Smooth muscle cell (in vitro differentiated cells): ENCODE results near the gene TJP2. TPM values are rescaled to one million over a fixed set of nuclear protein-coding genes. Genes with fewer than 3 reads are reported as not detected.
A peak's percentile ranks its signal among the peaks of the same experiment; 100 is the strongest.

Experiments used
- DNase-seq: peaks from one replicate; lab custom pipeline; 2025; ENCODE audit not compliant: unreplicated experiment; lab: John Stamatoyannopoulos, UW
- H2AFZ ChIP-seq: fragments of 200-600 bp; sonication (generic); 2 replicates; pipeline ENCODE4 v1.6.0; 2016; ENCODE audit warnings: antibody characterized with exemption, low read depth, mild to moderate bottlenecking
- H3F3A ChIP-seq: fragments of 200-600 bp; sonication (generic); 2 replicates; pipeline ENCODE4 v1.6.0; 2017; ENCODE audit warnings: antibody characterized with exemption, low read depth
- H3K27ac ChIP-seq: fragments of 200-600 bp; sonication (generic); 2 replicates; pipeline ENCODE4 v1.5.1; 2016; ENCODE audit warnings: low read depth, mild to moderate bottlenecking
- H3K27me3 ChIP-seq: fragments of 200-600 bp; sonication (generic); 2 replicates; pipeline ENCODE4 v1.6.1; 2016; ENCODE audit warnings: low read depth, mild to moderate bottlenecking
- H3K36me3 ChIP-seq: fragments of 200-600 bp; sonication (generic); 2 replicates; pipeline ENCODE4 v1.5.1; 2016; ENCODE audit warnings: low read depth
- H3K4me1 ChIP-seq: fragments of 200-600 bp; sonication (generic); 2 replicates; pipeline ENCODE4 v1.5.1; 2016; ENCODE audit warnings: low read depth
- H3K4me2 ChIP-seq: fragments of 200-600 bp; sonication (generic); 2 replicates; pipeline ENCODE4 v1.6.0; 2016; ENCODE audit warnings: mild to moderate bottlenecking
- H3K4me3 ChIP-seq: fragments of 200-600 bp; sonication (generic); 2 replicates; pipeline ENCODE4 v1.5.1; 2016; ENCODE audit warnings: mild to moderate bottlenecking
- H3K79me2 ChIP-seq: fragments of 200-600 bp; sonication (generic); 2 replicates; pipeline ENCODE4 v1.6.0; 2016; ENCODE audit warnings: low read depth, mild to moderate bottlenecking
- H3K9ac ChIP-seq: fragments of 200-600 bp; sonication (generic); 2 replicates; pipeline ENCODE4 v1.6.0; 2016; ENCODE audit warnings: low read depth
- H3K9me3 ChIP-seq: fragments of 200-600 bp; sonication (generic); replicated peaks from 2 replicates; pipeline ENCODE4 v1.5.1; 2016; ENCODE audit warnings: low read depth
- H4K20me1 ChIP-seq: fragments of 200-600 bp; sonication (generic); 2 replicates; pipeline ENCODE4 v1.6.0; 2016; ENCODE audit warnings: low read depth
- WGBS: methylation state at CpG from one replicate; pipeline ENCODE4 v1.1.7; 2016; ENCODE audit warnings: low lambda C conversion rate; 5-methylcytosine and 5-hydroxymethylcytosine counted together
- polyA plus RNA-seq: library from polyadenylated mRNA; unstranded; fragments of >200 nt; fragmentation: Nextera tagmentation; extraction: Ambion mirVana; gene quantifications from 2 replicates; pipeline ENCODE4 v1.2.1, GENCODE V29; 2016
- total RNA-seq: library from RNA; depleted of rRNA; stranded (reverse); fragments of >200 nt; gene quantifications from 2 replicates; pipeline ENCODE4 v1.2.3, GENCODE V29; 2014
- TF ChIP-seq, protein P1 (sequence below): fragments of 200-600 bp; sonication (generic); IDR thresholded peaks from 2 replicates; pipeline ENCODE4 v1.5.1; 2017; ENCODE audit warnings: borderline replicate concordance, mild to moderate bottlenecking, antibody characterized with exemption; ENCODE audit not compliant: insufficient read depth, poor library complexity, severe bottlenecking

The TJP2 gene
- total and polyA plus RNA-seq, 2 experiments from 2014 or later = 14.9 to 48.4 TPM

- H3F3A ChIP-seq = no peaks in the 10 kb centered on the region
- no peak overlapping the region for H3K27ac ChIP-seq
- 80% methylated on average over 7 of the region's 7 CpGs for WGBS
- H3K4me1 ChIP-seq = no peaks in the 10 kb centered on the region
- no peak overlapping the region for H2AFZ ChIP-seq
- no peaks in the 10 kb centered on the region for H3K36me3 ChIP-seq
- DNase-seq = no peak
- H3K27me3 ChIP-seq = no peaks in the 10 kb centered on the region
- no peaks in the 10 kb centered on the region for H3K9me3 ChIP-seq
- peaks cover 80% of the 10 kb centered on the region for H4K20me1 ChIP-seq
- no peak overlapping the region for H3K4me2 ChIP-seq
- H3K4me3 ChIP-seq = no peak overlapping the region
- H3K79me2 ChIP-seq = peaks cover 38% of the 10 kb centered on the region
- TF ChIP-seq, protein P1, sequence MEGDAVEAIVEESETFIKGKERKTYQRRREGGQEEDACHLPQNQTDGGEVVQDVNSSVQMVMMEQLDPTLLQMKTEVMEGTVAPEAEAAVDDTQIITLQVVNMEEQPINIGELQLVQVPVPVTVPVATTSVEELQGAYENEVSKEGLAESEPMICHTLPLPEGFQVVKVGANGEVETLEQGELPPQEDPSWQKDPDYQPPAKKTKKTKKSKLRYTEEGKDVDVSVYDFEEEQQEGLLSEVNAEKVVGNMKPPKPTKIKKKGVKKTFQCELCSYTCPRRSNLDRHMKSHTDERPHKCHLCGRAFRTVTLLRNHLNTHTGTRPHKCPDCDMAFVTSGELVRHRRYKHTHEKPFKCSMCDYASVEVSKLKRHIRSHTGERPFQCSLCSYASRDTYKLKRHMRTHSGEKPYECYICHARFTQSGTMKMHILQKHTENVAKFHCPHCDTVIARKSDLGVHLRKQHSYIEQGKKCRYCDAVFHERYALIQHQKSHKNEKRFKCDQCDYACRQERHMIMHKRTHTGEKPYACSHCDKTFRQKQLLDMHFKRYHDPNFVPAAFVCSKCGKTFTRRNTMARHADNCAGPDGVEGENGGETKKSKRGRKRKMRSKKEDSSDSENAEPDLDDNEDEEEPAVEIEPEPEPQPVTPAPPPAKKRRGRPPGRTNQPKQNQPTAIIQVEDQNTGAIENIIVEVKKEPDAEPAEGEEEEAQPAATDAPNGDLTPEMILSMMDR = no peak
- no peak overlapping the region for H3K9ac ChIP-seq
These were observed 24.6 kb downstream of the TJP2 start for GRCh38 chr9:69198521-69199220.

- DNase-seq = no peak
- 66% methylated on average over 9 of the region's 9 CpGs for WGBS
- H3K4me3 ChIP-seq = no peak overlapping the region
- no peak overlapping the region for H3K4me2 ChIP-seq
- TF ChIP-seq, protein P1 = peak; percentile 5
- no peak overlapping the region for H2AFZ ChIP-seq
- peaks cover 6% of the 10 kb centered on the region for H3F3A ChIP-seq
- H3K4me1 ChIP-seq = peaks cover 6% of the 10 kb centered on the region
- peaks cover 30% of the 10 kb centered on the region for H3K79me2 ChIP-seq
- peaks cover 79% of the 10 kb centered on the region for H4K20me1 ChIP-seq
- H3K27ac ChIP-seq = no peak overlapping the region
- no peaks in the 10 kb centered on the region for H3K36me3 ChIP-seq
- H3K9me3 ChIP-seq = no peaks in the 10 kb centered on the region
- no peak overlapping the region for H3K9ac ChIP-seq
- no peaks in the 10 kb centered on the region for H3K27me3 ChIP-seq
These were observed 25.8 kb downstream of the TJP2 start for GRCh38 chr9:69199769-69200470.

- Histone ChIP-seq H3K79me2 (peaks cover 24% of the 10 kb centered on the region), H3K4me1 (peaks cover 16% of the 10 kb centered on the region), H3K9ac (no peak overlapping the region), H3K36me3 (no peaks in the 10 kb centered on the region), H3K27ac (no peak overlapping the region), H3F3A (peaks cover 12% of the 10 kb centered on the region), H2AFZ (no peak overlapping the region), H3K4me2 (no peak overlapping the region), H3K27me3 (no peaks in the 10 kb centered on the region), H4K20me1 (peaks cover 80% of the 10 kb centered on the region), H3K4me3 (no peak overlapping the region), H3K9me3 (no peaks in the 10 kb centered on the region)
- WGBS = 95% methylated on average over 4 of the region's 4 CpGs
- no peak for DNase-seq
- TF ChIP-seq, protein P1 = no peak
These were observed 28.5 kb downstream of the TJP2 start for GRCh38 chr9:69202556-69202955.

DNA sequence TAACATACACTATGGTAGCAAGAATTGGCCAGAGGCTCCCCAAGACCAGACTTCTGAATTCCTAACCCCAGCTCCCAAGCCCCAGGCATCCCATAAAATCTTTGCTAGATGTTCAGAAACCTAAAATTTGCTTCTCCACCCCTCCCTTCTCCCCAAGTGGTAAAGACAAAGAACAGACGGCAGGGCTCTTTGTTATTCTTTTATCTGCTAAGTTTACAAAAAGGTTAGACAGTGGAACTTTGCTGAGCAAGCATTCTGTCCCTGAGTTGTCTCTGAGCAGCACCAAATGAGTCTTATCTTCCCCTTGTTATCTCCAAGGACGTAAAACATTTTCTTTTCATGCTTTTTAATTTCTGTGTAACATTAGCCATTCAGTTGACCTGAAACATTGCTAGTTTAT is 30.2 kb downstream of the TJP2 start:
- no peak for DNase-seq
- Histone ChIP-seq H3K36me3 (no peaks in the 10 kb centered on the region), H3K27ac (peak overlapping the region; percentile 31), H4K20me1 (peaks cover 73% of the 10 kb centered on the region), H3K9me3 (no peaks in the 10 kb centered on the region), H3K4me1 (peaks cover 16% of the 10 kb centered on the region), H3K4me3 (no peak overlapping the region), H3K4me2 (peak overlapping the region; percentile 53), H3K9ac (no peak overlapping the region), H3F3A (peaks cover 12% of the 10 kb centered on the region), H2AFZ (no peak overlapping the region), H3K27me3 (no peaks in the 10 kb centered on the region), H3K79me2 (peaks cover 36% of the 10 kb centered on the region)
- 4% methylated on average over 2 of the region's 2 CpGs for WGBS
- TF ChIP-seq, protein P1 = no peak
